ENCODE measurements around the gene KCP.

KCP gene

DNA sequence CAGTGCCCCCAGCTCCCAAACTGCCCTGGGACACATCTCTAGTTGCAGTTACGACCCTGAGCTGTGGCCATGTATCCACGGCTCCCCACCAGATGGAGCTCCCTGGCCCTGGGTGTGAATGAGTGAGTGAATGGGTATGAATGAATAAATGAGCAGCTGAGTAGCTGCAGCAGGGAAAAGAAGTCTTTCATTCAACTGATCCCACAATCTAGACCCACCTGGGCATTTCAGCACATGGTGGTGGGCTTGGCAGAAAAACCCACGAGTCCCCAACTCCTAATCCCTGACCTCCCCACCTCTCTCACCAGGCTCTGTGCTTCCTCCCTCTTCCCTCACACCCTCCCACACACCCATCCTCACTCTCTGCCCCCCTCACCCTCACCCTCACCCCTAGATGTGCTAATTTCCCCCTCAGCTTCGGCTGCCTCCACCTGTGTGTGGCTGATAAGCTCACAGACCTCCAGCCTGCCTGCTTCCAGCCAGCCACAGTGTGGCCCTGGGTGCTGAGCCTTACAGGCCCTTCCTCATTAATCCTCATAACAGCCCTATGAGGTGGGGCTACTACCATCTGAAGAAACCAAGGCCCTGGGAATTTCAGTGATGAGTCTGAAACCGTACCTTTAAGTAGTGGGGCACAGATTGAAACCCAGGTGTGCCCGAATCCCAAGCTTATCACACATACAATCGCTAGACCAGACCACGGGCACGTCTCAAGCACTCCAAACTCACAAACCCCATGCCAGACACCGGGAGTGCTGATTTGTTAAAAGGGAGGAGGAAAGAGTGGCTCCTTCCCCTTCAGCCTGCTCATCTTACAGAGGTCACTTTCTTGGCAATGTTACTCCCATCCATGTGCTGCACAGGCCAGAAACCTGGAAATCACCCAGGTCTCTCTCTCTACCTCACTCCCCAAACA, 50.1 kb downstream of the KCP start:
- DNase-seq (ENCODE audit: low read depth in 2 of 2, low spot score in 1 of 2), result no peak

DNA sequence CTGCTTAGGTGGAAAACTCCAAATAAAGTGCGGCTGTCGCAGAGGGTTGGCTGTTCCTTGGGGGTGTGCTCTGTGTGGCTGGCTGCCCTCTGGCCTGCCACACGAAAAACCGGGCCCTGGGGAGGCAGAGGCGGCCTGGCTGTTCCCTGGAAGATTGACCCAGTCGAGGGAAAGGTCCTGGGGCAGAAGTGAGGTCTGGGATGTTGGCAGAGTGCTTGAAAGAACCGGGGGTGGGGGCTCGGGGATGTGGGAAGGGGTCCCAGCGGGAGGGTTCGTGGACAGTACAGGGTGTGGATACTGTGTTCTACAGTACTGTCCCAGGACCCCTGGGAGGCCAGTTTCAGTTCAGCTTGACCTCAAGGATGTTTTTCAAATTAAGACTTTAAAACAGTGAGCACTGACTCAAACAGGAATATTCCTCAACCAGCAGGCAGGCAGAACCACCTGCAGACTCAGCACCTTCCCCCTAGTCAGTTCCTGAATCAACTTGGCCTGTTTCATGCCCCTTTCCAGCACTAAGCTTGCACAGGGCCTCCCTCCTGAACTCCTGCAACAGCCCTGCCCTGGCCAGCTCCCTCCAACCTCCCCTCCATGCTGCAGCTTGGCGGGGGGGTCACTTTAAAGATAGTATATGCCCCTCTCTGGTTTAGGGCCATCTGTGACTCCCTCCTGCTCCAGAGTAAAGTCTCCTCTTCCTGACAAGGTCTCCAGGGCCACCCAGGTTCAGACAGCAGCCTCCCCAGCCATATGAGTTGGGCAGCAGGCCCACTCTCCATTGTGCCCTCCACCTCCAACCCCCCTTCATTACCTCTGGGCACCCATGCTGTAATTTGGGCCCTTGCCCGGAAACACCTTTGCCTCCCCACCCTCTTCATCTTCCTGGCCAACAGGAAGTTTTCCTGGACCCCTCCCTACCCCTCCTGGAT, 51.0 kb downstream of the KCP start:
- no peak for DNase-seq (ENCODE audit: low read depth in 2 of 2, low spot score in 1 of 2)

DNA sequence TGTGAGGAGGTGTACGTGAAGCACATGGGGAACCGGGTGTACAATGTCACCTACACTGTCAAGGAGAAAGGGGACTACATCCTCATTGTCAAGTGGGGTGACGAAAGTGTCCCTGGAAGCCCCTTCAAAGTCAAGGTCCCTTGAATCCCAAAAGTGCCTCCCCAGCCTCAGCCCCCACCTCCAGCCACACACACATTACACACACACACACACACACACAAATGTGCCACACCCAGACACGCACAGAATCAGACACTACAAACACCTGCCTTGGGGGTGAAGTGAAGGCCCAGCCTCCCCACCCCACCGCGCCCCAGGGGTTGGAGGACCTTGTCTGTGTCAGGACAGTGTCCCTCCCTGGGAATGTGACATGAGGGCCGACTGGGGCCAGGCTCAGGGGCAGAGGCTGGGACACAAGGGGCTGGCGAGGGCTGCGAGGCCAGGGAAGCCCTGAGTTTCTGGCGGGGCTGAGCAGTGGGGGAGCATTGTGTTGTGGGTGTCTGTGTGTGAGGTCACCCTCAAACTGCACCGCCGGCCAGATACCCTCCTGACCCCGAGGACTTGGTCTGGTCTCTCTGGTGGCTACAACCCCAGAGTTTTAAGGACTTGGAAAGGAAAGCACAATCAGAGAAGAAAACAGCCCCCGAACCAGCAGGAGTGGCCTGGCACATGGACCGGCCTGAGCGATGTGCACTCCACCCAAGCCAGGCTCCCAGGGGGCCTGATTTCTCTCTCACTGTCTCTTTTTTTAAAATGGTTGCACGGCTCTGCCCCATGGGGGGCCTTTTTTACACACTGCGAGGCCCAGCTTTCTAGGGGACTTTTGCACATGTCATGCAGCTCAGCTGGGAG, 51.9 kb downstream of the KCP start:
- no peak for DNase-seq (ENCODE audit: low read depth in 2 of 2, low spot score in 1 of 2)

DNA sequence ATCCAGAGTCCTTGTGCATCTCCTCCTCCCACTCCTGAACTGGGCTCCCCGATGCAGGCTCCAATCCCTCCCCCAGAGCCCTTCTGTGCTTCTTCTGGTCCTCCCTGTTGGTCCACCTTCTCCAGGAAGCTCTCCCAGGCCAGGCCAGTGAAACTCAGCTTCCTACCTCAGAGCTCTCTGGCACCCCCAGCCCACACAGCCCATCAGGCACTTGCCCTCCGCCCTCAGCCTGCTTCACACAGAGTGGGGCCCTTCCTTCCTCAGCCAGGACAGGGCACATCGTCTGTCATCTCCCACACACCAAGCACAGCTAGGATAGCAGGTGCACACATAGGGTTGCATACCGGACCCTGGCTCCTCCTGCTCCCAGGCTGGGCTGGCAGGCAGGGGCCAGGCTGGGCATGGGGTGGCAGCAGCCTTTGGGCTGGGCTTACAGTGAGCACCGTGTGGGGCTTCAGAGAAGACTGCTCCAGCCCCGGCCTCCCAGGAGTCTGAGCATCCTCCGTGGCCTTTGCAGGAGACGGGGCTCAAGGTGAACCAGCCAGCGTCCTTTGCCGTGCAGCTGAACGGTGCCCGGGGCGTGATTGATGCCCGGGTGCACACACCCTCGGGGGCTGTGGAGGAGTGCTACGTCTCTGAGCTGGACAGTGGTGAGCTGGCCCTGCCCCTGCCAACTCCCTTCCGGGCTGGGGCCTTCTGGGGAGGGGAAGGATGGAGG, 54.3 kb downstream of the KCP start:
- DNase-seq (ENCODE audit: low read depth in 2 of 2, low spot score in 1 of 2), result no peak

DNA sequence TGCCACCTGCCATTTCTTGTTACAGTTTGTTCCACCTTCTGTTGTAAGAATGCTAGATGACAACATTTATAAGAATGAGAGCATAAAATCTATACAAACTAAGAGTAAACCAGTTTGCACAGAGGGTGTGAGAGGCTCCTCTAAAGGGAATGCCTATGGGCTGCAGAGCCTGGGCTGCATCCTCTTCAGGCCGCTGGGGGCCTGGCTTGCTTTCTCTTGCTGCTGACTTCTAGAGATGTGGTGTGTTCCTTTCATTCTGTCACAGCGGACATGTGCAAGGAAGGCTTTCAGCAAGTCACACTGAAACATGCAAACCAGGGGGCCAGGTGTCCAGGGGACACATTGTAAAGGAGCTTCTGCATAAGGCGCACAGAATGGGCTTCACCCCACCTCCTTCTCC, 55.0 kb downstream of the KCP start:
- DNase-seq (ENCODE audit: low read depth in 2 of 2, low spot score in 1 of 2), result no peak

DNA sequence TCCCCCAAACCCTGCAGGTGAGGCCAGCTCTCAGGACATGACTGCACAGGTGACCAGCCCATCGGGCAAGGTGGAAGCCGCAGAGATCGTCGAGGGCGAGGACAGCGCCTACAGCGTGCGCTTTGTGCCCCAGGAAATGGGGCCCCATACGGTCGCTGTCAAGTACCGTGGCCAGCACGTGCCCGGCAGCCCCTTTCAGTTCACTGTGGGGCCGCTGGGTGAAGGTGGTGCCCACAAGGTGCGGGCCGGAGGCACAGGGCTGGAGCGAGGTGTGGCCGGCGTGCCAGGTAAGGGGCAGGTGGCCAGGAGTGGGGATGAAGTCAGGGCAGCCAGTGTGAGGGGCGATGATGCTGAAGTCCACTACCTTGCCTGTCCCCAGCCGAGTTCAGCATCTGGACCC, 56.1 kb downstream of the KCP start:
- no peak for DNase-seq (ENCODE audit: low read depth in 2 of 2, low spot score in 1 of 2)

DNA sequence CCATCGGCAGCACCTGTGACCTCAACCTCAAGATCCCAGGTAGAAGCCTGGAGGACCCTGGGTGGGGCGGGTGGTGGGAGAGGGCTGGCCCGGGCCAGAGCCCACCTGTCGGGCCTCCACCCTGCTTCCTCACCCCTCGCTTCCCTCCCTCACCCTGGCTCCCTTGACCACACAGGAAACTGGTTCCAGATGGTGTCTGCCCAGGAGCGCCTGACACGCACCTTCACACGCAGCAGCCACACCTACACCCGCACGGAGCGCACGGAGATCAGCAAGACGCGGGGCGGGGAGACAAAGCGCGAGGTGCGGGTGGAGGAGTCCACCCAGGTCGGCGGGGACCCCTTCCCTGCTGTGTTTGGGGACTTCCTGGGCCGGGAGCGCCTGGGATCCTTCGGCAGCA, 56.7 kb downstream of the KCP start:
- DNase-seq (ENCODE audit: low read depth in 2 of 2, low spot score in 1 of 2), result no peak

DNA sequence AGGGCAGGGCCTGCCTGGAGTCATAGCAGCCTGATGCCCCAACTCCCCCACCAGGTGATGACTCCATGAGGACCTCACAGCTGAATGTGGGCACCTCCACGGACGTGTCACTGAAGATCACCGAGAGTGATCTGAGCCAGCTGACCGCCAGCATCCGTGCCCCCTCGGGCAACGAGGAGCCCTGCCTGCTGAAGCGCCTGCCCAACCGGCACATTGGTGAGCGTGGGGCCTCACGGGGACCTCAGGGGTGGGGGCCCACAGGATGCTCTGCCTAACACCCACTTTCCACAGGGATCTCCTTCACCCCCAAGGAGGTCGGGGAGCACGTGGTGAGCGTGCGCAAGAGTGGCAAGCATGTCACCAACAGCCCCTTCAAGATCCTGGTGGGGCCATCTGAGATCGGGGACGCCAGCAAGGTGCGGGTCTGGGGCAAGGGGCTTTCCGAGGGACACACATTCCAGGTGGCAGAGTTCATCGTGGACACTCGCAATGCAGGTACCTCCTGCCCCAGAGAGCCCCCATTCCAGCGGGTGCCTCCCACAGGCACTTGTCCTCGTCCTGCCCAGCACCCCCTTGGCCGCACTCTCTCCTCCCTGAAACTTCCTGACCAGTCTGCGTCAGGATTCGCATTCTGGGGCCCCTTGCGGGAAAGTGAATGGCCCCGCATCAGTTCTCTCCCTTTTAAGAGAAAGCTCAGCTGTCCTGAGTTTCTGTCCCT, 57.8 kb downstream of the KCP start:
- no peak for DNase-seq (ENCODE audit: low read depth in 2 of 2, low spot score in 1 of 2)

DNA sequence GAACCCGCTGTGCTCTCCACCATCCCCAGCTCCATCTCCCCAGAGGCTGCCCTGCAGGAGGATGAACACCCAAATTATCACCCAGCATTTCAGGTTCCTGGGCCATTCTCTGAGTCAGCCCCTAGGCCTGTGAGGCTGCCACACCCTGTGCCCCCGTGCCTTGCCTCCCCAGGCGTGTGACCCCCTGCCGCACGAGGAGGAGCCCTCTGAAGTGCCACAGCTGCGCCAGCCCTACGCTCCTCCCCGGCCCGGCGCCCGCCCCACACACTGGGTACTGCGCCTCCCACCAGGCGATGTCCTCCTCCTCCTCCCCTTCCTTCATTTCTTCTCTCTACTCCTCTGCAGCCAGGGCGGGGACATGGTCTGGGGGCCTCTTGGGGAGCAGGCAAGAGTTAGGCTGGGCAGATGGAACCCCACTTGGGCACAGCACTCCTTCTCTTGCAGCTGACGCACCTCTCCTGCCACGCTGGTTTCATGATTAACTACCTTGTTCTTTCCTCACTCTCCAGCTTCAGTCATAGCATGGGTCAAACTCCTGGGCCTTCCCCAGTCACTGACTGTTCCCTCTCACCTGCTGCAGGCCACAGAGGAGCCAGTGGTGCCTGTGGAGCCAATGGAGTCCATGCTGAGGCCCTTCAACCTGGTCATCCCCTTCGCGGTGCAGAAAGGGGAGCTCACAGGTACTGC, 60.6 kb downstream of the KCP start:
- no peak for DNase-seq (ENCODE audit: low read depth in 2 of 2, low spot score in 1 of 2)

DNA sequence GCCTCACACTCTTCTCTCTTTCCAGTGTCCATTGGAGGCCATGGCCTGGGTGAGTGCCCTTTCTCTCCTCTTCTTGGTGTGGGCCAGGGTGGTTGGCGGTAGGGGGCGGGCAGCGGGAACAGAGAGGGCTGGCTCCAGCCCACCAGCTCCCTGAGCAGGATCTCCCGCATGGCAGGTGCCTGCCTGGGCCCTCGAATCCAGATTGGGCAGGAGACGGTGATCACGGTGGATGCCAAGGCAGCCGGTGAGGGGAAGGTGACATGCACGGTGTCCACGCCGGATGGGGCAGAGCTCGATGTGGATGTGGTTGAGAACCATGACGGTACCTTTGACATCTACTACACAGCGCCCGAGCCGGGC, 61.4 kb downstream of the KCP start:
- DNase-seq (ENCODE audit: low read depth in 2 of 2, low spot score in 1 of 2), result no peak

DNA sequence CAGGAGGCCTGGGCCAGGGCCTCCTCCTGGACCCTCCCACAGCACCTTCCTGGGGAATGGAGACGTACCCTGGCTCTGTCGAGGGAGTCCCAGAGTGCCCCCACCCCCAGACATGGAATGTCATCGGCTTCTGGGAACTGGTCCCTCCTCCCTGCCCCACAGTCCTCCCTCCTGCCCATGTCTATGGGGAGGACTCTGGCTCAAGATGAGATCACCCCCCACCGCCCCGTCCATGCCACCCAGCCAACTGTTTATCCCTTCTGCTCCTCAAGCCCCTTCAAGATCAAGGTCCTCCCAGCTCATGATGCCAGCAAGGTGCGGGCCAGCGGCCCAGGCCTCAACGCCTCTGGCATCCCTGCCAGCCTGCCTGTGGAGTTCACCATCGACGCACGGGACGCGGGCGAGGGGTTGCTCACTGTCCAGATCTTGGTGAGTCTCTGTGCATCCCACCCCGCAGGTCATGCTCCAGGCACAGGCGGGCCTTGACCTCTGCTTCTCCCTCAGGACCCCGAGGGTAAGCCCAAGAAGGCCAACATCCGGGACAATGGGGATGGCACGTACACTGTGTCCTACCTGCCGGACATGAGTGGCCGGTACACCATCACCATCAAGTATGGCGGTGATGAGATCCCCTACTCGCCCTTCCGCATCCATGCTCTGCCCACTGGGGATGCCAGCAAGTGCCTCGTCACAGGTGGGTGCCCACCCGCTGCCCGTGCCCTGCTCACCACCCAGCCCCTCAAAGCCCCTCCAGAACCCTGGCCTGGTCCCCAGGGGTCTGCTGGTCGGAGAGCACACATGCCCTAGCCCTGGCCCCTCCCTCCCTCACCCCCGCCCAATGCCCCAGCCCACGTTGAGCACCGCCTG, 62.0 kb downstream of the KCP start:
- no peak for DNase-seq (ENCODE audit: low read depth in 2 of 2, low spot score in 1 of 2)

DNA sequence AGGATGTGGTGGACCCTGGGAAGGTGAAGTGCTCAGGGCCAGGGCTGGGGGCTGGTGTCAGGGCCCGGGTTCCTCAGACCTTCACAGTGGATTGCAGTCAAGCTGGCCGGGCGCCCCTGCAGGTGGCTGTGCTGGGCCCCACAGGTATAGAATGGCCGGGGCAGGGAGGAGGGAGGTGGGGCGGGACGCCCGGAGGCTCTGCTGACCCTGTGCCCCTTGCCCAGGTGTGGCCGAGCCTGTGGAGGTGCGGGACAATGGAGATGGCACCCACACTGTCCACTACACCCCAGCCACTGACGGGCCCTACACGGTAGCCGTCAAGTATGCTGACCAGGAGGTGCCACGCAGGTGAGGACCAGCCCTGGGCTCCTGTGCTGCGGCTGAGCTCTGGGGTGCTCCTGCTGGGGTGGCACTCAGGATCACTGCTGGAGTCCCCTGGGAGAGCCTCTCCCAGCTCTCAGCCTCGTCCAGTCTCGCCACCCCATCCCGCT, 62.7 kb downstream of the KCP start:
- no peak for DNase-seq (ENCODE audit: low read depth in 2 of 2, low spot score in 1 of 2)

DNA sequence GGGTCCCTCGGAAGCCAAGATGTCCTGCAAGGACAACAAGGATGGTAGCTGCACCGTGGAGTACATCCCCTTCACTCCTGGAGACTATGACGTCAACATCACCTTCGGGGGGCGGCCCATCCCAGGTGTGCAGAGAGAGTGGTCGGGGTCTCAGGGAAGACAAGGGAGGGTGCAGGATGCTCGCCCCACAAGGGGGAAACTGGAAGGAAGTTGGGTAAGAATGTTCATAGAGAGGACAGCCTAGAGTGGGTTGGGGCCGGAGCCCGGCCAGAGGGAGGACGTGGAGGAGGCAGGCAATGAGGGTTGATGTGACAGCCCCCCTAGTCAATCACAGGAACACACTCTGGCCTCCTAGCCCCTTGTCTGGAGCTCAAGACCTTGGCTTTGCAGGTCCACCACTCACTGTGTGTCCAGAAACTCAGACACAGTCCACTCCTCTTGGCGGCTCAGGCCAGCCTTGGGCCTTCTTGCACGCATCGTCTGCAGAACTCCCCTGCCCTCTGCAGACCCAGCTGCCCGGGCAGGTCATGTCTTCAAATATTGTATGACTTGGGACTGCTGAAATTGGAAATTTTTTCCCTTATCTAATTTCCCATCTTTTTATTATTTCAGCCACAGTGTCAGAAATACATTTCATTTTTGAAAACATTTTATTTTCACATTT, 63.6 kb downstream of the KCP start:
- no peak for DNase-seq (ENCODE audit: low read depth in 2 of 2, low spot score in 1 of 2)

DNA sequence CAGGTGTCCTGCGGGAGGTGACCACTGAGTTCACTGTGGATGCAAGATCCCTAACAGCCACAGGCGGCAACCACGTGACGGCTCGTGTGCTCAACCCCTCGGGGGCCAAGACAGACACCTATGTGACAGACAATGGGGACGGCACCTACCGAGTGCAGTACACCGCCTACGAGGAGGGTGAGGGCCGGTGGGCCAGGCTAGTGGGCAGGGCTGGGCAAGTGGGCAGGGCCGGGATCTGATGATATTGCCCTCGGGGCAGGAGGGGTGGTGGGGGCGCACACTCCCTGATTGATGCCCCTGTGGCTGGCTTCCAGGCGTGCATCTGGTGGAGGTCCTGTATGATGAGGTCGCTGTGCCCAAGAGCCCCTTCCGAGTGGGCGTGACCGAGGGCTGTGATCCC, 64.5 kb downstream of the KCP start:
- no peak for DNase-seq (ENCODE audit: low read depth in 2 of 2, low spot score in 1 of 2)

DNA sequence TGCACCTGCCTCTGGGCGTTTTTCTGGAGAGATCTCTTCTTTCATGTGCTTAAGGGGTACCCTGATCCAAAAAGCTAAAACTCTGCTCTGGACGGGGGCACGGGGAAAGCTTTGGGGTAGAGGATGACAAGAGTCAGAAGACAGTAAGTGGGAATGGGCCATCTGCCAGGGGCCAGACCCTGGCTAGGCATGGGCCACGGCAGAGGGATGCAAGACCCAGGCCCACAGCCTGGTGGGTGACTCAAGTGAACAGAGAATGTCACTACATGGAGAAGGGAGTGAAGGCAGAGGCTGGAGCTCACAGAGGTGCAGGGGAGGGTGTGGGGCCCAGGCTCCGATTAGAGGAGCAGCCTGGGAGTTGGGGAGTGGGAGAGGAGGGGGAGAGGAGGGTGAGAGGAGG, 65.0 kb downstream of the KCP start:
- DNase-seq (ENCODE audit: low read depth in 2 of 2, low spot score in 1 of 2), result no peak

DNA sequence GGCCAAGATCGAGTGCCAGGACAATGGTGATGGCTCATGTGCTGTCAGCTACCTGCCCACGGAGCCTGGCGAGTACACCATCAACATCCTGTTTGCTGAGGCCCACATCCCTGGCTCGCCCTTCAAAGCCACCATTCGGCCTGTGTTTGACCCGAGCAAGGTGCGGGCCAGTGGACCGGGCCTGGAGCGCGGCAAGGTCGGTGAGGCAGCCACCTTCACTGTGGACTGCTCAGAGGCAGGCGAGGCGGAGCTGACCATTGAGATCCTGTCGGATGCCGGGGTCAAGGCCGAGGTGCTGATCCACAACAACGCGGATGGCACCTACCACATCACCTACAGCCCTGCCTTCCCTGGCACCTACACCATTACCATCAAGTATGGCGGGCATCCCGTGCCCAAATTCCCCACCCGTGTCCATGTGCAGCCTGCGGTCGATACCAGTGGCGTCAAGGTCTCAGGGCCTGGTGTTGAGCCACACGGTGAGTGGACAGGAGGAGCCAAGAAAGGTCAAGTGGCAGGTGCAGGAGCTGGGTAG, 65.7 kb downstream of the KCP start:
- no peak for DNase-seq (ENCODE audit: low read depth in 2 of 2, low spot score in 1 of 2)

DNA sequence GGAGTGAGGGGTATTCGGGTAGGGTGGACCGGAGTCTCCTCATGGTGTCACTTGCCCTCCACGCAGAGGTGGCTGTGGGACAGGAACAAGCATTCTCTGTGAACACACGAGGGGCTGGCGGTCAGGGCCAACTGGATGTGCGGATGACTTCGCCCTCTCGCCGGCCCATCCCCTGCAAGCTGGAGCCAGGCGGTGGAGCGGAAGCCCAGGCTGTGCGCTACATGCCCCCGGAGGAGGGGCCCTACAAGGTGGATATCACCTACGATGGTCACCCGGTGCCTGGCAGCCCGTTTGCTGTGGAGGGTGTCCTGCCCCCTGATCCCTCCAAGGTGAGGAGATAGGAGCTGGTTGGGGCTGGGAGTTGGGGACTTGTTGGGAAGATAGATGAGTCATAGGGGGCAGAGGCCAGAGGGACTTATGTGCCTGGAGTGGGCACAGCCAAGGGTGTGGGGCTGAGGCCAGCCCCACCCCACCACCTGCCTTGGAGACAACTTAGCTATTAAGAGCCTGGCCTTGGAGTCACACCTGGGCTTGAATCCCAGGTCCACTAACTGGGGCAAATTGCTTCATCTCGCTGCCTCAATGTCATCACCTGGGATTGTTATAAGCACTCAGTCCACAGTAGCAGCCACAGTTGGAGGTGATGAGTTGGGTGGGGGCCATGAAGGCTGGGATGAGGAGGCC, 66.4 kb downstream of the KCP start:
- DNase-seq (ENCODE audit: low read depth in 2 of 2, low spot score in 1 of 2), result no peak

Data from stimulated activated CD8-positive, alpha-beta memory T cell treated with anti-CD3 and anti-CD28 coated beads, Interleukin-4, amount 100 ng/mL, for 4 hours (primary cell).